ENCODE data around the gene LILRA2.

LILRA2 gene

DNA sequence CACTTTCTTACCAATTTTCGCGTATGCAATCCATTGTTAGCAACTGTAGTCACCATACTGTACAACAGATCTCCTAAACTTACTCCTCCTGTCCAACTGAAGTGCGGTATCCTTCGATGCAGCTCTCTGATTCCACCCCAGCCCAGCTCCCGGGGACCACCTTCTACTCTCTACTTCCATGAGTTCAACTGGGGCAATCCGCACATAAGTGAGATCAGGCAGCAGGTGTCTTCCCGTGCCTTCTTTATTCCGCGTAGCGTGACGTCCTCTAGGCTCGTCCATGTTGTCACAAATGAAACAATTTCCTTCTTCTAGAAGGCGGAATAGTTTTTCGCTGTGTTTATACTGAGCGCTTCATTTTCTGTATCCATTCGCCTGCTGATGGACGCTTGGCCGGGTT is 65.1 kb downstream of the LILRA2 start:
- H3K4me3 ChIP-seq (replicated peaks; ENCODE audit: low read depth, low read length), result no peak overlapping the region
- DNase-seq (ENCODE audit: low read depth), result no peak
- TF ChIP-seq, protein P1, sequence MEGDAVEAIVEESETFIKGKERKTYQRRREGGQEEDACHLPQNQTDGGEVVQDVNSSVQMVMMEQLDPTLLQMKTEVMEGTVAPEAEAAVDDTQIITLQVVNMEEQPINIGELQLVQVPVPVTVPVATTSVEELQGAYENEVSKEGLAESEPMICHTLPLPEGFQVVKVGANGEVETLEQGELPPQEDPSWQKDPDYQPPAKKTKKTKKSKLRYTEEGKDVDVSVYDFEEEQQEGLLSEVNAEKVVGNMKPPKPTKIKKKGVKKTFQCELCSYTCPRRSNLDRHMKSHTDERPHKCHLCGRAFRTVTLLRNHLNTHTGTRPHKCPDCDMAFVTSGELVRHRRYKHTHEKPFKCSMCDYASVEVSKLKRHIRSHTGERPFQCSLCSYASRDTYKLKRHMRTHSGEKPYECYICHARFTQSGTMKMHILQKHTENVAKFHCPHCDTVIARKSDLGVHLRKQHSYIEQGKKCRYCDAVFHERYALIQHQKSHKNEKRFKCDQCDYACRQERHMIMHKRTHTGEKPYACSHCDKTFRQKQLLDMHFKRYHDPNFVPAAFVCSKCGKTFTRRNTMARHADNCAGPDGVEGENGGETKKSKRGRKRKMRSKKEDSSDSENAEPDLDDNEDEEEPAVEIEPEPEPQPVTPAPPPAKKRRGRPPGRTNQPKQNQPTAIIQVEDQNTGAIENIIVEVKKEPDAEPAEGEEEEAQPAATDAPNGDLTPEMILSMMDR (IDR thresholded peaks at IDR 0.05; ENCODE audit: low read length, missing control alignments), result no peak

Measured in fibroblast of pulmonary artery (primary cell).